KMS-11 (cell line): ENCODE measurements around the gene KRT4.
"Not testable (repeated sequence)": the region's sequence is repeated elsewhere in the genome, so short reads cannot be mapped to it uniquely, and the experiment has no call there.

Experiments
- H2AFZ ChIP-seq: fragments of 200-600 bp; sonication (generic); 2 replicates; pipeline ENCODE4 v1.6.1; 2016; ENCODE audit warnings: antibody characterized with exemption, mixed run types, low read depth
- H3K27ac ChIP-seq: fragments of 200-600 bp; sonication (generic); 2 replicates; pipeline ENCODE4 v1.6.1; 2016; ENCODE audit warnings: mild to moderate bottlenecking, mixed run types
- H3K27me3 ChIP-seq: fragments of 200-600 bp; sonication (generic); 2 replicates; pipeline ENCODE4 v1.6.1; 2017; ENCODE audit warnings: mild to moderate bottlenecking, low read depth, mixed run types, moderate library complexity; ENCODE audit not compliant: insufficient read depth
- H3K36me3 ChIP-seq: fragments of 200-600 bp; sonication (generic); 2 replicates; pipeline ENCODE4 v1.6.1; 2017; ENCODE audit warnings: mild to moderate bottlenecking, mixed run types; ENCODE audit not compliant: insufficient read depth
- H3K4me1 ChIP-seq: fragments of 200-600 bp; sonication (generic); 2 replicates; pipeline ENCODE4 v1.6.1; 2016; ENCODE audit warnings: mild to moderate bottlenecking, low read depth, mixed run types; ENCODE audit not compliant: poor library complexity, severe bottlenecking
- H3K4me2 ChIP-seq: fragments of 200-600 bp; sonication (generic); 2 replicates; pipeline ENCODE4 v1.7.0; 2016; ENCODE audit warnings: mild to moderate bottlenecking, mixed run types
- H3K4me3 ChIP-seq: fragments of 200-600 bp; sonication (generic); IDR thresholded peaks from 2 replicates; pipeline ENCODE4 v1.6.1; 2017; ENCODE audit warnings: low read depth, low read length, mixed read lengths; ENCODE audit not compliant: insufficient read depth
- H3K79me2 ChIP-seq: fragments of 200-600 bp; sonication (generic); 2 replicates; pipeline ENCODE4 v1.6.1; 2016; ENCODE audit warnings: low read depth, mixed run types; ENCODE audit not compliant: insufficient read depth
- H3K9ac ChIP-seq: fragments of 200-600 bp; sonication (generic); 2 replicates; pipeline ENCODE4 v1.6.1; 2016; ENCODE audit warnings: mild to moderate bottlenecking, mixed run types
- H4K20me1 ChIP-seq: fragments of 200-600 bp; sonication (generic); 2 replicates; pipeline ENCODE4 v1.6.1; 2016; ENCODE audit warnings: mild to moderate bottlenecking, mixed run types; ENCODE audit not compliant: insufficient read depth
- CTCF ChIP-seq: fragments of 200-600 bp; sonication (generic); conservative IDR thresholded peaks from 2 replicates; pipeline ENCODE4 v1.6.1; 2017; ENCODE audit warnings: low read depth, mild to moderate bottlenecking, antibody characterized with exemption, low read length, moderate library complexity, mixed read lengths

Gene KRT4

DNA sequence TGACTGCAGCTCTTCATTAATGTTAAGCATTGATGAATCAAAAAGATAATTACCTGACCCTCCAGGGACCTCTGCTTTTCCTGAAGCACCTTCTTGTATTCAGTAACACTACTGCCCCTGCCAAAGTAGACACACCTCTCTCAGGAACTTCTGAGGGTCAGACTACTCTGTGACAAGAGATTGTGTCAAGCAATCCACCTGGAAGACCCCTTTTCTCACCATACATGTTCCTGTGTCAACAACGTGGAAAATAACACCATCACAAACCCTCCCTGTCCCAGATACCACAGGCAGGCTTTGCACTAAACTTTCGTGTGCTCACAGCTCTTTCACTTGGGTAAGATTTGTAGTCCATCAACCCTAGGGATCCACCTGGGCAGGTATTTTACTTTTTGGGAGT is 49.9 kb downstream of the KRT4 start:
- H3K4me3 ChIP-seq: no peak overlapping the region
- no peak overlapping the region for H3K4me2 ChIP-seq
- peaks cover 4% of the 10 kb centered on the region; the same call in 1 of the 2 replicates for H3K27me3 ChIP-seq
- H4K20me1 ChIP-seq: no peaks in the 10 kb centered on the region
- no peaks in the 10 kb centered on the region for H3K36me3 ChIP-seq
- H2AFZ ChIP-seq: no peak overlapping the region
- H3K27ac ChIP-seq: no peak overlapping the region
- no peaks in the 10 kb centered on the region for H3K4me1 ChIP-seq
- H3K79me2 ChIP-seq: no peaks in the 10 kb centered on the region
- H3K9ac ChIP-seq: no peak overlapping the region
- no peak for TF ChIP-seq CTCF

DNA sequence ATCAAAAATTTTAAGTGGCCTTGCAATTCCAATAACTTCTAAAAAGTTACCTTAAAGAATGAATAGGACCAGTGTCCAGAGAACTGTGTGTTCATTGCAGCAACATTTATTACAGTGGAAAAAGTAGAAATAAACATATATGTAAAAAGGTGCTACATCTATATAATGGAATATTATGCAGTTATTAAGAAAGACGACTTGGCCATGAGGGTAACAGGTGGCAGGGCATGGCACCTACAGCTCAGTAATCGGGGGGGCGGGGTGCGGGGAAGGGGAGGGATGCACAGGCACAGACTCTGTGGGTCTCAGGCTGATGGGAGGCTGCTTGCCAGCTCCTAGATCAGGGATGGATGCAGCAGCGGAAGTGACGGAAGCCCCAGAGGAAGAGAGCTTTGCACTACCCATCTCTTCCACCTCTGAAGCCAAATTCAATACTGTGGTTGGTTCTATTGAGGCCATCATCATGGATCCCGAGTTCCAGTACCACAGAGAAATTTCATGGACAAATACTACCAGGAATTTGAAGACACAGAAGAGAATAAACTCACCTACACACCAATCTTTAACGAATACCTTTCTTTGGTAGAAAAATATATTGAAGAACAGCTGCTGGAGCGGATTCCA is 50.8 kb downstream of the KRT4 start:
- no peaks in the 10 kb centered on the region for H3K36me3 ChIP-seq
- H3K4me3 ChIP-seq: no peak overlapping the region
- no peaks in the 10 kb centered on the region for H3K4me1 ChIP-seq
- no peak for TF ChIP-seq CTCF
- peaks cover 4% of the 10 kb centered on the region; the same call in 1 of the 2 replicates for H3K27me3 ChIP-seq
- H2AFZ ChIP-seq: no peak overlapping the region
- no peaks in the 10 kb centered on the region for H4K20me1 ChIP-seq
- H3K27ac ChIP-seq: no peak overlapping the region
- no peak overlapping the region for H3K4me2 ChIP-seq
- H3K9ac ChIP-seq: no peak overlapping the region
- no peaks in the 10 kb centered on the region for H3K79me2 ChIP-seq

DNA sequence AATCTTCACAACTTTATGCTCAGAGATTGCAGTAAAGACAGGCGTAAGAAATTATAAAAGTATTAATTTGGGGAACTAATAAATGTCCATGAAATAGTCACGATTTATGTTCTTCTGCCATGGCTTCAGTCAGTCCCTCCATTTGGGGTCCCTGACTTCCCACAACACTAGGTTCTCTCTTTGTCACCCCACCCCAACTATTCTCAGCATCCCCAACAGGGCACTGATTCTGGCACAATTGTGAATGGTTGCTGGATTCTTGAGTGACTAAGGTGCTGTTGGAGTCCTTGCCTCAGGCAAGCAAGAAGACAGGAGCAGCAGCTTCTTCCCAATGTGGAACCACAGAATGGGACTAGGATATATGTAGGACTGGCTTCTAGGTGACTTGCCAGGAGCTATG is 52.1 kb downstream of the KRT4 start:
- no peak for TF ChIP-seq CTCF
- Histone ChIP-seq H3K27me3 (peaks cover 4% of the 10 kb centered on the region; the same call in 1 of the 2 replicates), H3K36me3 (no peaks in the 10 kb centered on the region), H3K4me3 (no peak overlapping the region), H3K4me1 (no peaks in the 10 kb centered on the region), H2AFZ (no peak overlapping the region), H3K79me2 (no peaks in the 10 kb centered on the region), H3K4me2 (no peak overlapping the region), H3K27ac (no peak overlapping the region), H4K20me1 (no peaks in the 10 kb centered on the region), H3K9ac (no peak overlapping the region)

- not testable (repeated sequence) for H3K4me1 ChIP-seq, H3K27ac ChIP-seq, H4K20me1 ChIP-seq, H2AFZ ChIP-seq, H3K36me3 ChIP-seq, H3K4me3 ChIP-seq, H3K27me3 ChIP-seq, H3K4me2 ChIP-seq, H3K9ac ChIP-seq, H3K79me2 ChIP-seq
Measured at GRCh38 chr12:52761218-52761617, 52.7 kb downstream of the KRT4 start.

GRCh38 chr12:52760623-52761022 is 53.3 kb downstream of the KRT4 start:
- Histone ChIP-seq H2AFZ (no peak overlapping the region), H3K36me3 (no peaks in the 10 kb centered on the region), H3K79me2 (no peaks in the 10 kb centered on the region), H3K9ac (no peak overlapping the region), H3K27ac (no peak overlapping the region), H3K4me3 (no peak overlapping the region), H3K4me1 (no peaks in the 10 kb centered on the region), H3K27me3 (peaks cover 4% of the 10 kb centered on the region; the same call in 1 of the 2 replicates), H4K20me1 (no peaks in the 10 kb centered on the region), H3K4me2 (no peak overlapping the region)
- no peak for TF ChIP-seq CTCF
